GM19035 (cell line): ENCODE data around the gene OSBPL10.
"Not testable (repeated sequence)": the region's sequence is repeated elsewhere in the genome, so short reads cannot be mapped to it uniquely, and the experiment has no call there.

ENCODE experiments used
- ATAC-seq: cut with Tn5 transposase; IDR thresholded peaks from one replicate; pipeline ENCODE4 v1.9.1; 2021; ENCODE audit not compliant: unreplicated experiment

OSBPL10 gene

GRCh38 chr3:31819441-31819840, 161.6 kb downstream of the OSBPL10 start:
- no peak for ATAC-seq

GRCh38 chr3:31817411-31817966, 163.6 kb downstream of the OSBPL10 start:
- no peak for ATAC-seq

- no peak for ATAC-seq
Measured at GRCh38 chr3:31815631-31816440, 165.2 kb downstream of the OSBPL10 start.

- ATAC-seq, result no peak
Measured at GRCh38 chr3:31815006-31815405, 166.1 kb downstream of the OSBPL10 start.

GRCh38 chr3:31813686-31814085, 167.4 kb downstream of the OSBPL10 start:
- no peak for ATAC-seq

GRCh38 chr3:31813197-31813596, 167.9 kb downstream of the OSBPL10 start:
- ATAC-seq, result no peak

GRCh38 chr3:31810991-31811433, 170.1 kb downstream of the OSBPL10 start:
- no peak for ATAC-seq

GRCh38 chr3:31808143-31808720, 172.8 kb downstream of the OSBPL10 start:
- no peak for ATAC-seq

GRCh38 chr3:31804251-31805051, 176.6 kb downstream of the OSBPL10 start:
- ATAC-seq, result no peak

GRCh38 chr3:31802981-31803740, 177.9 kb downstream of the OSBPL10 start:
- no peak for ATAC-seq

- no peak for ATAC-seq
Measured at GRCh38 chr3:31800436-31800835, 180.6 kb downstream of the OSBPL10 start.

GRCh38 chr3:31798840-31799239, 182.2 kb downstream of the OSBPL10 start:
- ATAC-seq, result no peak

GRCh38 chr3:31793821-31794220, 187.2 kb downstream of the OSBPL10 start:
- no peak for ATAC-seq

GRCh38 chr3:31791090-31791430, 190.0 kb downstream of the OSBPL10 start:
- ATAC-seq, result no peak

- no peak for ATAC-seq
Measured at GRCh38 chr3:31790193-31791089, 190.6 kb downstream of the OSBPL10 start.

- no peak for ATAC-seq
Measured at GRCh38 chr3:31789429-31789828, 191.6 kb downstream of the OSBPL10 start.

GRCh38 chr3:31785734-31786133, 195.3 kb downstream of the OSBPL10 start:
- no peak for ATAC-seq

- no peak for ATAC-seq
Measured at GRCh38 chr3:31785286-31785685, 195.8 kb downstream of the OSBPL10 start.

- ATAC-seq, result not testable (repeated sequence)
Measured at GRCh38 chr3:31783851-31784250, 197.2 kb downstream of the OSBPL10 start.

- ATAC-seq, result not testable (repeated sequence)
Measured at GRCh38 chr3:31782306-31782705, 198.8 kb downstream of the OSBPL10 start.
